ENCODE results near the gene FAM43B. TPM values are rescaled to one million over a fixed set of nuclear protein-coding genes. Genes with fewer than 3 reads are reported as not detected.

The FAM43B gene
- total and polyA plus RNA-seq, 7 donors, result 0.05 to 1.2 (median 0.50) TPM

DNA sequence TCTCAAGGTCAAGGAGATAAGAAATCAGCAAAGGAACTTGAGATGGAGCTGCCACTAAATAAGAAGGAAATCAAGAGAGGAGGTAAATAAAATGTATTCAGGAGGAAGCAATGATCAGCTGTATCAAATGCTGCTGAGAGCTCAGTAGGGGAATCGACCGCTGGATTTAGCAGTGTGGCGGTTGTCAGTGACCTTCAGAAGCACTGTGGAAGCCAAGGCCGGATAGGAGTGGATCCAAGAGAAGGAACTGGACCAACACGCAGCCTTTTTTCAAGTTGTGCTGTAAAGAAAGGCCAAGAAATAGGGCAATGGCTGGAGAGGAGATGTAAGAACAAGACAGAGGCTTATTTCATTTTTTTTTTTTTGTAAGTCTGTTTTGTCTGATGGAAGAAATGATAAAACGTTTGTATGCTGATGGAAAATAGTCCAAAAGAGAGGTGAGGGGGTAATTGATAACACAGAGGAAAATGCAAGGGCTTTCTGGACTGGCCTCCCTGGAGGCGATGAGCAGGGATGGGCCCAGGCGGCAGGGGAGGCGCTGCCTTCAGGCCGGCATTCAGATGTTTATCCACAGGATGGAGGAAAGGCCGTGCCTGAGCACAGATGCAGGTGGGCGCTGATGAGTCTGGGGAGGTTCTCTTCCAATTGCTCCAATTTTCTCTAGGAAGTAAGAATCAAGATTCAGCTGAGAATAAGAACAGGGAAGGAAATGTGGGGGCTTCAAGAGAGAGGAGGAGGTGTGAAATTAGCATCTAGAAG is 17.5 kb upstream of the FAM43B start:
- Histone ChIP-seq H3K27me3 (ENCODE audit: insufficient read depth in 3 of 3, low read length in 2 of 3) (peaks cover 0 to 20% (median 2%) of the 10 kb centered on the region in 3 donors), H3K27ac (no peak overlapping the region), H3K9me3 (no peaks in the 10 kb centered on the region), H3K4me1 (no peaks in the 10 kb centered on the region), H3K36me3 (ENCODE audit: insufficient read depth in 1 of 2, low read depth in 1 of 2) (no peaks in the 10 kb centered on the region), H3K4me3 (no peak overlapping the region)
- intact Hi-C loops (cut with DNase I), result no loop called here
- DNase-seq (no peak), ATAC-seq (no peak)
- WGBS, 3 donors, result 50 to 55% (median 53%) methylated on average over 12 of the region's 12 CpGs
- no peak for TF ChIP-seq CTCF (IDR thresholded peaks at IDR 0.05)

GRCh38 chr1:20538227-20538626 is 14.1 kb upstream of the FAM43B start:
- no peak for TF ChIP-seq CTCF (IDR thresholded peaks at IDR 0.05)
- Histone ChIP-seq H3K36me3 (ENCODE audit: insufficient read depth in 1 of 2, low read depth in 1 of 2) (no peaks in the 10 kb centered on the region), H3K27me3 (ENCODE audit: insufficient read depth in 3 of 3, low read length in 2 of 3) (peaks cover 0 to 16% (median 2%) of the 10 kb centered on the region in 3 donors), H3K9me3 (no peaks in the 10 kb centered on the region), H3K27ac (no peak overlapping the region), H3K4me3 (no peak overlapping the region), H3K4me1 (no peaks in the 10 kb centered on the region)
- ATAC-seq, result no peak
- 32 to 50% (median 35%) methylated on average over 2 of the region's 2 CpGs for WGBS, 3 donors
- no peak for DNase-seq
- intact Hi-C loops (cut with DNase I), result no loop called here

GRCh38 chr1:20538760-20539551 is 13.4 kb upstream of the FAM43B start:
- Histone ChIP-seq H3K4me3 (no peak overlapping the region), H3K27me3 (ENCODE audit: insufficient read depth in 3 of 3, low read length in 2 of 3) (peaks cover 0 to 23% (median 2%) of the 10 kb centered on the region in 3 donors), H3K27ac (no peak overlapping the region), H3K9me3 (no peaks in the 10 kb centered on the region), H3K4me1 (no peaks in the 10 kb centered on the region), H3K36me3 (ENCODE audit: insufficient read depth in 1 of 2, low read depth in 1 of 2) (no peaks in the 10 kb centered on the region)
- intact Hi-C loops (cut with DNase I), result no loop called here
- ATAC-seq (no peak), DNase-seq (no peak)
- WGBS, 3 donors, result 74 to 84% (median 78%) methylated on average over 3 of the region's 3 CpGs
- TF ChIP-seq CTCF (IDR thresholded peaks at IDR 0.05), result no peak

DNA sequence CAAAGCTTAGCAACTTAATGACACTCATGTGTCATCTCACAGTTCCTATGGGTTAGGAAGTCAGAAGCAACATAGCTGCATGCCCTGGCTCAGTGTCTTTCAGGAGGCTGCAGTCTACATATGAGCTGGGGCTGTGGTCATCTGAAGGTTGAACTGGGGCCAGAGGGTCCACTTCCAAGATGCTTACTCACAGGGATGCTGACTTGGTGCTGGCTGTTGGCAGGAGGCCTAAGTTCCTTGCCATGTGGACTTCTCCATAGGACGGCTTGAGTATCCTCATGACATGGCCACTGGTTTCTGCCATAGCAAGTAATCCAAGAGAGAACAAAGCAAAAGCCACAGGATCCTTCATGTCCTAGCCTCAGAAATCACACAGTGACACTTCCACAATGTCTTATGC is 12.1 kb upstream of the FAM43B start:
- no peak for TF ChIP-seq CTCF (IDR thresholded peaks at IDR 0.05)
- intact Hi-C loops (cut with DNase I), result no loop called here
- Histone ChIP-seq H3K4me1 (no peaks in the 10 kb centered on the region), H3K27me3 (ENCODE audit: insufficient read depth in 3 of 3, low read length in 2 of 3) (peaks cover 0 to 30% (median 2%) of the 10 kb centered on the region in 3 donors), H3K36me3 (ENCODE audit: insufficient read depth in 1 of 2, low read depth in 1 of 2) (no peaks in the 10 kb centered on the region), H3K4me3 (no peak overlapping the region), H3K27ac (no peak overlapping the region), H3K9me3 (no peaks in the 10 kb centered on the region)
- no peak for ATAC-seq
- 64 to 79% (median 72%) methylated on average over 1 of the region's 1 CpG for WGBS, 3 donors
- DNase-seq, result no peak

All from psoas muscle (tissue), 8 donors.